Measurements from ENCODE around the gene ADGRG6. TPM values are rescaled to one million over a fixed set of nuclear protein-coding genes. Genes with fewer than 3 reads are reported as not detected.

The ADGRG6 gene
- total RNA-seq, 1 donor from 2014 or later: 39.1 TPM

- no peak for DNase-seq (ENCODE audit: low read depth)
- Histone ChIP-seq H3K36me3 (ENCODE audit: control insufficient read depth, insufficient read depth, low read length) (no peaks in the 10 kb centered on the region), H3K27me3 (ENCODE audit: control insufficient read depth, insufficient read depth, low read length) (no peaks in the 10 kb centered on the region), H3K4me3 (ENCODE audit: low read depth, low read length) (no peak overlapping the region)
- TF ChIP-seq CTCF (IDR thresholded peaks at IDR 0.05; ENCODE audit: insufficient read depth, low read length, poor library complexity, severe bottlenecking): no peak
These were observed 29.3 kb downstream of the ADGRG6 start for GRCh38 chr6:142331075-142331551.

- DNase-seq (ENCODE audit: low read depth): no peak
- no peak for TF ChIP-seq CTCF (IDR thresholded peaks at IDR 0.05; ENCODE audit: insufficient read depth, low read length, poor library complexity, severe bottlenecking)
- no peaks in the 10 kb centered on the region for H3K27me3 ChIP-seq (ENCODE audit: control insufficient read depth, insufficient read depth, low read length)
- no peaks in the 10 kb centered on the region for H3K36me3 ChIP-seq (ENCODE audit: control insufficient read depth, insufficient read depth, low read length)
- no peak overlapping the region for H3K4me3 ChIP-seq (ENCODE audit: low read depth, low read length)
These were observed 29.8 kb downstream of the ADGRG6 start for GRCh38 chr6:142331601-142332000.

GRCh38 chr6:142332393-142333098 lies 30.7 kb downstream of the ADGRG6 start:
- DNase-seq (ENCODE audit: low read depth): no peak
- no peak for TF ChIP-seq CTCF (IDR thresholded peaks at IDR 0.05; ENCODE audit: insufficient read depth, low read length, poor library complexity, severe bottlenecking)
- Histone ChIP-seq H3K27me3 (ENCODE audit: control insufficient read depth, insufficient read depth, low read length) (no peaks in the 10 kb centered on the region), H3K36me3 (ENCODE audit: control insufficient read depth, insufficient read depth, low read length) (no peaks in the 10 kb centered on the region), H3K4me3 (ENCODE audit: low read depth, low read length) (no peak overlapping the region)

- no peaks in the 10 kb centered on the region for H3K27me3 ChIP-seq (ENCODE audit: control insufficient read depth, insufficient read depth, low read length)
- no peaks in the 10 kb centered on the region for H3K36me3 ChIP-seq (ENCODE audit: control insufficient read depth, insufficient read depth, low read length)
- no peak for DNase-seq (ENCODE audit: low read depth)
- no peak overlapping the region for H3K4me3 ChIP-seq (ENCODE audit: low read depth, low read length)
- no peak for TF ChIP-seq CTCF (IDR thresholded peaks at IDR 0.05; ENCODE audit: insufficient read depth, low read length, poor library complexity, severe bottlenecking)
These were observed 31.6 kb downstream of the ADGRG6 start for GRCh38 chr6:142333431-142333830.

- H3K4me3 ChIP-seq (ENCODE audit: low read depth, low read length): no peak overlapping the region
- DNase-seq (ENCODE audit: low read depth): no peak
- no peaks in the 10 kb centered on the region for H3K36me3 ChIP-seq (ENCODE audit: control insufficient read depth, insufficient read depth, low read length)
- no peak for TF ChIP-seq CTCF (IDR thresholded peaks at IDR 0.05; ENCODE audit: insufficient read depth, low read length, poor library complexity, severe bottlenecking)
- H3K27me3 ChIP-seq (ENCODE audit: control insufficient read depth, insufficient read depth, low read length): no peaks in the 10 kb centered on the region
These were observed 32.5 kb downstream of the ADGRG6 start for GRCh38 chr6:142334294-142334693.

GRCh38 chr6:142335415-142335814 lies 33.6 kb downstream of the ADGRG6 start:
- Histone ChIP-seq H3K4me3 (ENCODE audit: low read depth, low read length) (no peak overlapping the region), H3K36me3 (ENCODE audit: control insufficient read depth, insufficient read depth, low read length) (no peaks in the 10 kb centered on the region), H3K27me3 (ENCODE audit: control insufficient read depth, insufficient read depth, low read length) (no peaks in the 10 kb centered on the region)
- TF ChIP-seq CTCF (IDR thresholded peaks at IDR 0.05; ENCODE audit: insufficient read depth, low read length, poor library complexity, severe bottlenecking): no peak
- no peak for DNase-seq (ENCODE audit: low read depth)
